GM18858 (cell line): Measurements from ENCODE around the gene TMEM129.

ENCODE experiments used
- ATAC-seq: cut with Tn5 transposase; IDR thresholded peaks from one replicate; pipeline ENCODE4 v1.9.1; 2021; ENCODE audit not compliant: unreplicated experiment

Gene TMEM129

GRCh38 chr4:1745165-1745564 is 24.0 kb upstream of the TMEM129 start:
- ATAC-seq, result no peak

GRCh38 chr4:1744552-1744951 is 23.4 kb upstream of the TMEM129 start:
- ATAC-seq, result no peak

- no peak for ATAC-seq
Measured at GRCh38 chr4:1743975-1744374, 22.9 kb upstream of the TMEM129 start.

GRCh38 chr4:1743551-1743950 is 22.4 kb upstream of the TMEM129 start:
- ATAC-seq, result no peak

GRCh38 chr4:1741208-1741607 is 20.1 kb upstream of the TMEM129 start:
- no peak for ATAC-seq

DNA sequence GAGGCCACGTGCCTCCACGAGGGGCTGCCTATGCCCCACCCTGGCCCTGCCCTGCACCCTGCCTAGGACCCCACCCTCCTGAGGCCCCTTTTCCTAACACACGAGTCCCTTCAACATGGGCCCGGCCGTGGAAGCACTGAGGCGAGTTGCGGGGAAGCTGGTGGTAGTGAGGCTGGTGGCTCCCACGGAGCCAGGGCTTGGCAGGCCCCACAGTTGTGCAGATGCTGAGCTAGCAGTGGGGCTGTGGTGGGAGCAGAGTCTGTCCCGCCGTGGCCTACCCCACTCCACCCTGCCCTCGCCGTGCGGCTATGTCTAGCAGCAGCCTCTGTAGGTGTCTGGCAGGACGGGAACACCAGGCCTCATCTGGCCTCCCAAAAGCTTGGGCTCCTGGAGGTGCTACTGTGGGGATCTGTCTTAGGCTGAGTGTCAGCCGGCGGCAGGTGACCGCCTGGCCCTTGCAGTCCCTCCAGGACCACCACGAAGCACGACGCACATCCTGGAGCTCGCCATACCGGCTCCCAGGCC is 19.0 kb upstream of the TMEM129 start:
- ATAC-seq, result no peak

- no peak for ATAC-seq
Measured at GRCh38 chr4:1739358-1739757, 18.2 kb upstream of the TMEM129 start.

DNA sequence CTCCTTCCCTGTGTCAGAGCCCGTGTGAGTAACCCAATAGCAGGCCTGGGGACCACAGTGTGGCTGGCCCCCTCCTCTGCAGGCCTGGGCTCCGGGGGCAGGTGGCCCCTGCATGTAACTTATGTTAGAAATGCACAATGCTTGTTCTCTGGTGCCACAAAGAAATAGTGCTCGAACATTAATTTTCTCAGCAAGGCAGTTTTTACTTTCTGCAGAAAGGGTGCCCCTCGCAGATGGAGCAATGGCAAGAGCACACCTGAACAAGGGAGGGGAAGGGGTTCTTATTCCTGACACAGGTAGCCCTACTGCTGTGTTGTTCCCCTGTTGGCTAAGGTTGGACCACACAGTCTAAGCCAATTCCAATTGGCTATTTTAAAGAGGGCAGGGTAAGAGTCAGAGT is 17.3 kb upstream of the TMEM129 start:
- ATAC-seq, result no peak

GRCh38 chr4:1737666-1738065 is 16.5 kb upstream of the TMEM129 start:
- no peak for ATAC-seq

DNA sequence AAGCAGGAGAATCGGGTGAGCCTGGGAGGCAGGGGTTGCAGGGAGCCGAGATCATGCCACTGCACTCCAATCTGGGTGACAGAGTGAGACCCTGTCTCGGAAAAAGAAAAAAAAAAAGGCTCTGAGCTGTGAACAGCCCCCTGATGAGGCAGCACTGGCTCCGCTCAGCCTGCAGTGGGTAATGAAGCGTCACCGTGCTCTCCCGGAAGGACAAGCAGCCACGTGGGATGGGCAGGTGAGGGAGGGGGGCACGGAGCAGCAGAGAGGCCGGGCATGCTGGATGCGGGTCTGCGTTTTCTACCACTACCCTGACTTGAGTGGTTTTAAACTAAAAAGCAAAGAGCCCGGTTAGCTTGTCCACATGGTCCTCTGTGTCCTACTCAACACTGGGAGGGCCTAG is 15.7 kb upstream of the TMEM129 start:
- no peak for ATAC-seq

DNA sequence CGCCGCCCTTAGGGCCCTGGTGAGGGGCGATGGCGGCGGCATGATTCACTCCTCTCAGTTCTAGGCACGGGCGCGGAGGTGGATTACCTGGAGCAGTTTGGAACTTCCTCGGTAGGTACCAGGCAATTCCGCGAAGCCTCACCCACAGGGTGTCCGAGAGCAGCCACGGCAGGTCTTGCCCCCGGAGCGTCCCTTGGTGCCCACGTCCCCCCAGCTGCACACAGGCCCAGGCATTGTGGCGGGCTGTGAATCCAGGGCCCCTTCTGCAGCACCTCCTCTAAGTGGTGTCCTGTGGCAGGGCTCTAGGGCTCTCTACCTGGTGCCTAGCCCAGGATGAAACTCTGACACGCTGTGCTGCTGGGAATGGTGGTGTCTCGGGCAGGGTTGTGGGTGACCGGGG is 14.1 kb upstream of the TMEM129 start:
- ATAC-seq, result no peak

GRCh38 chr4:1732911-1733310 is 11.8 kb upstream of the TMEM129 start:
- no peak for ATAC-seq

DNA sequence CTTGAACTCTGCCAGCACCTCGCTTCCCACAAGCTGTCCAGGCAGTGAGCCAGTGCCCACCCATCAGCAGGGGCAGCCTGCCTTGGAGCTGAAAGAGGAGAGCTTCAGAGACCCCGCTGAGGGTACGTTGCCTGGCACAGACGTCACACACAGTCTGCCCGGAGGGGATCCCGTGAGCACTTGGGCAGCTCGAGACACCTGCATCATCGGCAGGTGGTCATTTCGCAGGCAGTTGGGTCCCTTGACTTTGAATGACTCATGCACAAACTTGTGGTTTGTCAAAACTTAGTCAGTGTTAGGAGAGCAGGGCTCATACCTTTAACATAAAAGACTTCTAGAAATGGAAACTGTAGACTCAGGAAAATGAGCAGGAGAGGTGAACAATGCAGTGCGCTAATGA is 10.1 kb upstream of the TMEM129 start:
- ATAC-seq, result no peak

DNA sequence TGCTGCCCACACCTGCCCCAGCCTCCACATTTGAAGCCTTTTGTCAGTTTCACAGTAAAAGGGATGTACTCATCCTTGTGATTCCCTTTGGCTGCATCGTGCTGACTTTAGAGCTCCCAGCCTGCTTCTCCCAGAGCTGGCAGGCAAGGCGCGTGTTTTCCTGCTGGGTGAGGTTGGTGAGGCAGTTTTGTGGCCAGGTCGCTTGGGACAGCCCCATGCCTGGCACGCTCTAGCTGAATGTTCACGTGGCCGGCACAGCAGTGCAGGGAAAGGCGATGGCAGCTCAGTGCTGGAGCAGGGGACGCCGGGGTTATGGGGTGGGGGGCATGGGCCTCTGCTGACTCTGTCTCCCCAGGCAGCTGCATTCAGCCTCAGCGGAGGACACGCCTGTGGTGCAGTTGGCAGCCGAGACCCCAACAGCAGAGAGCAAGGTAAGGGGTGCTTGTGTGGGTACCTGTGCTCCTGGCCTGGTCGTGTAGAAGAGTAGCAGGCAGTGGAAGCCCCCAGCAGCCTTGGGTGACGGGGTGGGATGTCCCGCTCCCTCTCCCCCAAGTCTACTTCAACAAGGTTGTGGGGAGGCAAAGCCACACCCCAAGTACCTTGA is 9.5 kb upstream of the TMEM129 start:
- ATAC-seq, result no peak

DNA sequence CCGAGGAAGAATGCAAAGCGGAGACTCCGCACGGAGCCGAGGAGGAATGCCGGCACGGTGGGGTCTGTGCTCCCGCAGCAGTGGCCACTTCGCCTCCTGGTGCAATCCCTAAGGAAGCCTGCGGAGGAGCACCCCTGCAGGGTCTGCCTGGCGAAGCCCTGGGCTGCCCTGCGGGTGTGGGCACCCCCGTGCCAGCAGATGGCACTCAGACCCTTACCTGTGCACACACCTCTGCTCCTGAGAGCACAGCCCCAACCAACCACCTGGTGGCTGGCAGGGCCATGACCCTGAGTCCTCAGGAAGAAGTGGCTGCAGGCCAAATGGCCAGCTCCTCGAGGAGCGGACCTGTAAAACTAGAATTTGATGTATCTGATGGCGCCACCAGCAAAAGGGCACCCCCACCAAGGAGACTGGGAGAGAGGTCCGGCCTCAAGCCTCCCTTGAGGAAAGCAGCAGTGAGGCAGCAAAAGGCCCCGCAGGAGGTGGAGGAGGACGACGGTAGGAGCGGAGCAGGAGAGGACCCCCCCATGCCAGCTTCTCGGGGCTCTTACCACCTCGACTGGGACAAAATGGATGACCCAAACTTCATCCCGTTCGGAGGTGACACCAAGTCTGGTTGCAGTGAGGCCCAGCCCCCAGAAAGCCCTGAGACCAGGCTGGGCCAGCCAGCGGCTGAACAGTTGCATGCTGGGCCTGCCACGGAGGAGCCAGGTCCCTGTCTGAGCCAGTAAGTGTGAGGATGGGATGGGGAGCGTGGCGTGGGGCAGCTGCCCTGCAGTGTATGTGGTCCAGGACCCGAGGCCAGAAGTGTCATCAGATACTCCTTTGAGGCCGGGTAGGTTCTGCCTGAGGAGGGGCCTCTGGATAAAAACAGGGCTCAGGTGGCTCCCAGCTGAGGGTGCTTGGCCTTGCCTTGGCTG is 7.2 kb upstream of the TMEM129 start:
- no peak for ATAC-seq

- no peak for ATAC-seq
Measured at GRCh38 chr4:1727117-1728031, 6.3 kb upstream of the TMEM129 start.

GRCh38 chr4:1726146-1726934 is 5.2 kb upstream of the TMEM129 start:
- no peak for ATAC-seq

- no peak for ATAC-seq
Measured at GRCh38 chr4:1725521-1725920, 4.4 kb upstream of the TMEM129 start.

DNA sequence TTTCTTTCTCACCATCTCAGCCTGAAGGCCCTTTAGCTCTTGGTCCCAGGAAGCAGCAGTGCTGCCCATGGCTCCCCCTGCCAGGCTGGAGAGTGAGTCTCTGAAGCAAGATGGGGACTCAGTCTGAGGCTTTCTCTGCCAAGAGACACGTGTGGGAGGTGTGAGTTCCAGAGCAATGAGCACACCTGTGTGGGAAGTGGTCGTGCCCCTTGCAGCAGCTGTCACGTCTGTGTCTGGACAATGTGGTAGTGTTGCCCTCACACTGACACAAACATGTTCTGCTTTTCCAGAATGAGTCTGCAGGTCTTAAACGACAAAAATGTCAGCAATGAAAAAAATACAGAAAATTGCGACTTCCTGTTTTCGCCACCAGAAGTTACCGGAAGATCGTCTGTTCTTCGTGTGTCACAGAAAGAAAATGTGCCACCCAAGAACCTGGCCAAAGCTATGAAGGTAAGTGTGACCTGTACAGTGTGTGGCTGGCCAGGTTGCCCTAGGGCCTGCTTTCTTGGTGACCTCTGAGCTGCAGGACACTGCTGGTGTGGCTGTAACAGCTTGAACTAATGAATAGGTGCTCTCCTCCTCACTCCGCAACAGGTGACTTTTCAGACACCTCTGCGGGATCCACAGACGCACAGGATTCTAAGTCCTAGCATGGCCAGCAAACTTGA is 2.1 kb upstream of the TMEM129 start:
- ATAC-seq, result no peak

GRCh38 chr4:1722551-1723118 is 1.5 kb upstream of the TMEM129 start:
- ATAC-seq, result no peak
